Motor neuron (in vitro differentiated cells): ENCODE measurements around the gene ANKLE2. TPM values are rescaled to one million over a fixed set of nuclear protein-coding genes. Genes with fewer than 3 reads are reported as not detected.

Source experiments
- ATAC-seq, 8 experiments: fragments of 200-7000 bp; cut with Tn5 transposase; replicated peaks in 6 of 8; 2 replicates each; pipeline ENCODE4 v1.8.0; 2021; ENCODE audit warnings: mild to moderate bottlenecking in 8 of 8, moderate library complexity in 8 of 8
- H3K27ac ChIP-seq, 2 donors: fragments of 250-450 bp; sonication (Bioruptor Pico); 2 replicates each; pipeline ENCODE4 v1.9.0; 2021; ENCODE audit warnings: antibody characterized with exemption in 2 of 2, mild to moderate bottlenecking in 2 of 2, moderate library complexity in 1 of 2
- H3K4me1 ChIP-seq, 2 donors: fragments of 250-450 bp; sonication (Bioruptor Pico); replicated peaks in 1 of 2; 2 replicates each; pipeline ENCODE4 v1.6.1; 2021; ENCODE audit warnings: antibody characterized with exemption in 2 of 2, mild to moderate bottlenecking in 2 of 2, moderate library complexity in 1 of 2
- H3K4me3 ChIP-seq, 5 donors: fragments of 250-450 bp; sonication (Bioruptor Pico); 2 replicates each; pipeline ENCODE4 v1.9.0; 2021; ENCODE audit warnings: antibody characterized with exemption in 5 of 5, mild to moderate bottlenecking in 5 of 5, moderate library complexity in 4 of 5
- WGBS, 10 experiments: fragments of 450-650 bp; shearing (Covaris generic); methylation state at CpG; one replicate each; pipeline ENCODE4 v1.0.0; 2022; 5-methylcytosine and 5-hydroxymethylcytosine counted together
- in situ Hi-C, 9 experiments: fragments of 400-800 bp; cut with MboI; loops; one replicate each; pipeline ENCODE4 v1.15.0; 2021; ENCODE audit warnings: low sequenced_read_pairs in 9 of 9, low pct_unique_long_range_greater_than_20kb in 2 of 9; ENCODE audit not compliant: unreplicated experiment in 9 of 9
- total RNA-seq, 8 experiments: library from RNA; unstranded; fragments of 300-600 nt; gene quantifications; 2 replicates each; pipeline versions ENCODE4 v1.2.3 to v1.2.4, GENCODE V29; 2022

Gene ANKLE2
- total RNA-seq, 8 experiments from 2014 or later: 22.6 to 78.8 (median 36.8) TPM

- H3K4me3 ChIP-seq: no peak overlapping the region
- in situ Hi-C loops: no loop called here
- 62 to 97% (median 87%) methylated on average over 1 to 7 of the region's 9 CpGs; no CpG with 5 or more reads in 4 of the 10 experiments for WGBS, 10 experiments
- no peak overlapping the region for H3K27ac ChIP-seq
- H3K4me1 ChIP-seq: no peaks in the 10 kb centered on the region
- ATAC-seq: no peak
Observed at GRCh38 chr12:132677492-132677891, 84.1 kb downstream of the ANKLE2 start.

DNA sequence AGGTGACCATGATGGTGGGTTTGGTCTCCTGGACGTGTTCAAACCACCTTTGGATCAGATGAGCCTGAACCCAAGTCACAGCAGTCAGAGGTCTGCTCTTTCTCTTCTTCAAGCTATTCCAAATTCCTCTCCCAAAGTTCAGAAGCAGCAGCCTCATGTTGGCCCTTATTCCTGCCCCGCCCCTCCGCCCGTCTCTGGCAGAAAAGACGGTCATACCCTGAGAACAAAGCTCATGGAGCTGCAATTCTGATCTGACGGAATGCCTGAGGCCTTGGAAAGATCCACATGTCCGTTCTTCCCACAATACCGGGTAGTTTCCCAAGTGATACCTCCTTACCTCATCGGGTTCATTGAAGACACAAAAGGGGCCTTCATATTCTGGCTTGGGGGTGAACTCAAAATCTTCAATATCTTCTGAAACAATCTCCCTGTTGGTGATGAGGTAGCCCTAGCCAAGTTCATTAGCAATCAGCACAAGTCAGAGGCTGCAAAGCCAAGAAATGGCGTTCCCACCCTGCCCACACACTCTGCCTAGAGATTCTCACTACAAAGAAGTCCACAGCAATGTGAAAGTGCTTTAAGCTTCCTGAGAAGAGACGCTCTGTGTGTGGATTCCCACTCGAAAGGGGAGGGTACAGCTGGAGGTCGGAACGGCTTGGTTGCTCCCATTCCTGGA lies 85.7 kb downstream of the ANKLE2 start:
- in situ Hi-C loops: no loop called here
- WGBS, 10 experiments: 69 to 100% (median 95%) methylated on average over 1 to 11 of the region's 14 CpGs; no CpG with 5 or more reads in 2 of the 10 experiments
- no peak overlapping the region for H3K4me3 ChIP-seq
- no peak overlapping the region for H3K27ac ChIP-seq
- ATAC-seq: peak in 2 of 8 experiments; percentile 94 to 98
- no peaks in the 10 kb centered on the region for H3K4me1 ChIP-seq

Other genes with a start within 250 kb of the ANKLE2 start
- gene LRCOL1, start 151.2 kb downstream of the ANKLE2 start, total RNA-seq: 1 to 10 TPM in 1 of 8 experiments, under 1 TPM in 3, not detected in 4; 0.16 to 1.0 (median 0.45) TPM
- gene P2RX2, start 143.1 kb downstream of the ANKLE2 start, total RNA-seq: under 1 TPM in 4 of 8 experiments, not detected in 4; 0.13 to 0.62 (median 0.17) TPM
- 10 to 100 TPM in 4 of 8 experiments, 1 to 10 TPM in 4; 4.6 to 80.2 (median 12.4) TPM for gene POLE, start 74.5 kb downstream of the ANKLE2 start, total RNA-seq
- 10 to 100 TPM; 11.5 to 38.0 (median 19.7) TPM for gene PXMP2, start 74.2 kb downstream of the ANKLE2 start, total RNA-seq
- gene PGAM5, start 51.0 kb downstream of the ANKLE2 start, total RNA-seq: 10 to 100 TPM; 19.8 to 50.5 (median 25.5) TPM
- gene GOLGA3, start 67.0 kb upstream of the ANKLE2 start, total RNA-seq: 10 to 100 TPM; 41.1 to 75.1 (median 48.6) TPM
- gene CHFR, start 125.8 kb upstream of the ANKLE2 start, total RNA-seq: 10 to 100 TPM; 22.1 to 69.6 (median 24.8) TPM
- gene ZNF605, start 194.5 kb upstream of the ANKLE2 start, total RNA-seq: 10 to 100 TPM in 3 of 8 experiments, 1 to 10 TPM in 5; 7.6 to 22.5 (median 9.2) TPM
- gene ZNF26, start 224.5 kb upstream of the ANKLE2 start, total RNA-seq: 10 to 100 TPM in 4 of 8 experiments, 1 to 10 TPM in 4; 8.7 to 19.4 (median 10.1) TPM